Fibroblast of lung (primary cell): ENCODE measurements around the gene TMEM52. TPM values are rescaled to one million over a fixed set of nuclear protein-coding genes. Genes with fewer than 3 reads are reported as not detected.

ENCODE experiments used
- DNase-seq, 2 donors: peaks; one replicate each; pipeline versions ENCODE4 v3.0.0 to v3.0.0-alpha.2; 2010; ENCODE audit warnings: low read depth in 2 of 2
- H2AFZ ChIP-seq: 2 replicates; pipeline ENCODE4 v1.5.1; 2012; ENCODE audit warnings: low read length, control low read depth, inconsistent platforms
- H3K27ac ChIP-seq: 2 replicates; pipeline ENCODE4 v1.5.1; 2011; ENCODE audit warnings: low read length, control low read depth; ENCODE audit not compliant: insufficient read depth
- H3K27me3 ChIP-seq: 2 replicates; pipeline ENCODE4 v1.5.1; 2011; ENCODE audit warnings: mild to moderate bottlenecking, low read length; ENCODE audit not compliant: control insufficient read depth, insufficient read depth
- H3K36me3 ChIP-seq: 2 replicates; pipeline ENCODE4 v1.5.1; 2011; ENCODE audit warnings: low read length; ENCODE audit not compliant: control insufficient read depth, insufficient read depth
- H3K4me1 ChIP-seq: 2 replicates; pipeline ENCODE4 v1.5.1; 2011; ENCODE audit warnings: low read length; ENCODE audit not compliant: control insufficient read depth, insufficient read depth; ENCODE audit errors: extremely low read depth
- H3K4me2 ChIP-seq: 2 replicates; pipeline ENCODE4 v1.5.1; 2011; ENCODE audit warnings: low read length, control low read depth; ENCODE audit not compliant: insufficient read depth; ENCODE audit errors: extremely low read depth
- H3K4me3 ChIP-seq, 4 experiments: fragments of 200-600 bp in 1 of 4; sonication (generic) in 1 of 4; replicated peaks in 1 of 4; 2 replicates each; pipeline ENCODE4 v1.5.1; 2011 to 2016; ENCODE audit warnings: low read length in 4 of 4, low read depth in 3 of 4, mild to moderate bottlenecking in 3 of 4, control low read depth in 2 of 4, inconsistent platforms in 1 of 4, mixed read lengths in 1 of 4; ENCODE audit not compliant: insufficient read depth in 1 of 4; ENCODE audit errors: control extremely low read depth in 1 of 4
- H3K79me2 ChIP-seq: 2 replicates; pipeline ENCODE4 v1.5.1; 2012; ENCODE audit warnings: mild to moderate bottlenecking, low read length, inconsistent platforms; ENCODE audit not compliant: control insufficient read depth, insufficient read depth
- H3K9ac ChIP-seq: 2 replicates; pipeline ENCODE4 v1.5.1; 2011; ENCODE audit warnings: mild to moderate bottlenecking, low read length, control low read depth; ENCODE audit not compliant: insufficient read depth
- H3K9me3 ChIP-seq: 2 replicates; pipeline ENCODE4 v1.5.1; 2012; ENCODE audit warnings: low read depth, low read length; ENCODE audit not compliant: control insufficient read depth, insufficient read depth
- H4K20me1 ChIP-seq: 2 replicates; pipeline ENCODE4 v1.5.1; 2011; ENCODE audit warnings: low read length; ENCODE audit not compliant: control insufficient read depth, insufficient read depth; ENCODE audit errors: extremely low read depth
- EZH2 ChIP-seq: IDR thresholded peaks from 2 replicates; pipeline ENCODE4 v1.5.1; 2012; ENCODE audit warnings: low read length, control low read depth, mild to moderate bottlenecking; ENCODE audit errors: missing control alignments
- polyA plus RNA-seq, 2 donors: library from polyadenylated mRNA; depleted of rRNA in 1 of 2; stranded (reverse) in 1 of 2; unstranded in 1 of 2; fragments of >200 nt; gene quantifications; 2 replicates each; pipeline ENCODE4 v1.2.1, GENCODE V29; 2011 to 2012; ENCODE audit warnings: missing spikeins in 1 of 2
- total RNA-seq: library from RNA; depleted of rRNA; stranded (reverse); fragments of >200 nt; gene quantifications from 2 replicates; pipeline ENCODE4 v1.2.1, GENCODE V29; 2014
- TF ChIP-seq, protein P1 (sequence below), 2 donors: IDR thresholded peaks in 1 of 2; conservative IDR thresholded peaks in 1 of 2; 1 replicate in 1 of 2; 2 replicates in 1 of 2; pipeline ENCODE4 v1.5.1; 2011 to 2012; ENCODE audit warnings: low read length in 2 of 2, control low read depth in 1 of 2, inconsistent platforms in 1 of 2, low read depth in 1 of 2, mild to moderate bottlenecking in 1 of 2

TMEM52 gene
- total and polyA plus RNA-seq, 2 donors (not counting 1 experiment from before 2014, with no cell fraction given), result 0.17 to 0.42 TPM

DNA sequence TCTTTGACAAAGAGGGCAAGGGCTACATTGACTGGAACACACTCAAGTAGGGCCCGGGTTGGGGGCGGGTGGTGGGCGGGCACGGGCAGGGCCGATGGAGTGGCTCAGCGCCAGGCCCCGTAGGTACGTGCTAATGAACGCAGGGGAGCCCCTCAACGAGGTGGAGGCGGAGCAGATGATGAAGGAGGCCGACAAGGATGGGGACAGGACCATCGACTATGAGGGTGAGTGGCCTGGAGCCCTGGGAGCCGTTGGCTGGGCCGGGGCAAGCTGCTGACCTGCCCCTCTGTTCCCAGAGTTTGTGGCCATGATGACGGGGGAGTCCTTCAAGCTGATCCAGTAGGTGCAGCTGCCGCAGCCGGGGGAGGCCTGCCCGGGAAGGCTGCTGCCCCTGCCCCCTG, 2.2 kb downstream of the TMEM52 start:
- peaks cover 4% of the 10 kb centered on the region for H3K27me3 ChIP-seq
- no peaks in the 10 kb centered on the region for H3K9me3 ChIP-seq
- H3K4me2 ChIP-seq, result no peak overlapping the region
- H3K4me3 ChIP-seq, result no peak overlapping the region
- peaks cover 6% of the 10 kb centered on the region for H3K4me1 ChIP-seq
- no peak overlapping the region for H3K27ac ChIP-seq
- H2AFZ ChIP-seq, result no peak overlapping the region
- TF ChIP-seq, protein P1, sequence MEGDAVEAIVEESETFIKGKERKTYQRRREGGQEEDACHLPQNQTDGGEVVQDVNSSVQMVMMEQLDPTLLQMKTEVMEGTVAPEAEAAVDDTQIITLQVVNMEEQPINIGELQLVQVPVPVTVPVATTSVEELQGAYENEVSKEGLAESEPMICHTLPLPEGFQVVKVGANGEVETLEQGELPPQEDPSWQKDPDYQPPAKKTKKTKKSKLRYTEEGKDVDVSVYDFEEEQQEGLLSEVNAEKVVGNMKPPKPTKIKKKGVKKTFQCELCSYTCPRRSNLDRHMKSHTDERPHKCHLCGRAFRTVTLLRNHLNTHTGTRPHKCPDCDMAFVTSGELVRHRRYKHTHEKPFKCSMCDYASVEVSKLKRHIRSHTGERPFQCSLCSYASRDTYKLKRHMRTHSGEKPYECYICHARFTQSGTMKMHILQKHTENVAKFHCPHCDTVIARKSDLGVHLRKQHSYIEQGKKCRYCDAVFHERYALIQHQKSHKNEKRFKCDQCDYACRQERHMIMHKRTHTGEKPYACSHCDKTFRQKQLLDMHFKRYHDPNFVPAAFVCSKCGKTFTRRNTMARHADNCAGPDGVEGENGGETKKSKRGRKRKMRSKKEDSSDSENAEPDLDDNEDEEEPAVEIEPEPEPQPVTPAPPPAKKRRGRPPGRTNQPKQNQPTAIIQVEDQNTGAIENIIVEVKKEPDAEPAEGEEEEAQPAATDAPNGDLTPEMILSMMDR (conservative IDR thresholded peaks at IDR 0.05 in 1 of 2, IDR thresholded peaks at IDR 0.05 in 1 of 2; ENCODE audit: low read depth in 1 of 2, low read length in 2 of 2), result no peak
- TF ChIP-seq EZH2, result no peak
- H3K79me2 ChIP-seq, result no peaks in the 10 kb centered on the region
- no peaks in the 10 kb centered on the region for H3K36me3 ChIP-seq
- DNase-seq, result no peak
- no peak overlapping the region for H3K9ac ChIP-seq
- H4K20me1 ChIP-seq, result no peaks in the 10 kb centered on the region

DNA sequence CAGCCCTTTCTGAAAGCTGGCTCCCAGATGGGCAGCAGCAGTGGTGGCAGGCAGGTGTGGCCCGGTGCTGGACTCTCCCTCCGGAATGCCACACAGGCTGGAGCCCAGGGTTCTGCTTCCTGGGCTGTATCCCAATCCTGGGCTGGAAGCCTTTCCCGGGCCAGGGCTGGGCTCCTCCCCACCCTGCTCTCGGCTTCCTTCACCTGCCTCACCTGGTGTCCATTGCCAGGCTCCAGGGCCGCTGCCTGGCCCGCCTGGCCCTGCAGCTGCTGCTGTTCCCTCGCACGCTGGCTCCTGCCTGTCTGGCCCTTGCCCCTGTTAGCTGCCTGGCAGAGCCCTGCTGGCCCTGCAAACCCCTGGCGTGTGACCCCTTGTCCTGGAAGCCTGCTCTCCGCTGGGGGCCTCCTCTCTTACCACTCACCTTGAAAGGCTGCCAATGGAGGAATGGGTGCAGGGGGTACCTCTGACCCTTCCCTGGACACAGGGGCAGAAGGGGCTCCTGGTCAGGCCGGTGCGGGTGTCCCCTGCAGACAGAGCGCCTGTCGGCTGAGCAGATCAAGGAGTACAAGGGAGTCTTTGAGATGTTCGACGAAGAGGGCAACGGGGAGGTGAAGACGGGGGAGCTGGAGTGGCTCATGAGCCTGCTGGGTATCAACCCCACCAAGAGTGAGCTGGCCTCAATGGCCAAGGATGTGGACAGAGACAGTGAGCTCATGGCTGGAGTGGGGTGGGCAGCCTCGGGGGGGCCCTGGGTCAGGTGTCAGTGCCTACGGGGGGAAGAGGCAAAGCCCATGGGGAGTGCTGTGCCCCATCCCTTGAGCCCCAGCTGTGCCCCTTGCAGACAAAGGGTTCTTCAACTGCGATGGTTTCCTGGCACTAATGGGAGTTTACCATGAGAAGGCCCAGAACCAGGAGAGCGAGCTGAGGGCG, 2.9 kb downstream of the TMEM52 start:
- TF ChIP-seq EZH2, result no peak
- TF ChIP-seq, protein P1 (conservative IDR thresholded peaks at IDR 0.05 in 1 of 2, IDR thresholded peaks at IDR 0.05 in 1 of 2; ENCODE audit: low read depth in 1 of 2, low read length in 2 of 2), result no peak
- Histone ChIP-seq H2AFZ (no peak overlapping the region), H3K4me1 (peaks cover 6% of the 10 kb centered on the region), H3K36me3 (no peaks in the 10 kb centered on the region), H4K20me1 (no peaks in the 10 kb centered on the region), H3K27me3 (peaks cover 4% of the 10 kb centered on the region), H3K9ac (no peak overlapping the region), H3K4me3 (no peak overlapping the region), H3K27ac (no peak overlapping the region), H3K4me2 (no peak overlapping the region), H3K79me2 (no peaks in the 10 kb centered on the region), H3K9me3 (no peaks in the 10 kb centered on the region)
- no peak for DNase-seq

DNA sequence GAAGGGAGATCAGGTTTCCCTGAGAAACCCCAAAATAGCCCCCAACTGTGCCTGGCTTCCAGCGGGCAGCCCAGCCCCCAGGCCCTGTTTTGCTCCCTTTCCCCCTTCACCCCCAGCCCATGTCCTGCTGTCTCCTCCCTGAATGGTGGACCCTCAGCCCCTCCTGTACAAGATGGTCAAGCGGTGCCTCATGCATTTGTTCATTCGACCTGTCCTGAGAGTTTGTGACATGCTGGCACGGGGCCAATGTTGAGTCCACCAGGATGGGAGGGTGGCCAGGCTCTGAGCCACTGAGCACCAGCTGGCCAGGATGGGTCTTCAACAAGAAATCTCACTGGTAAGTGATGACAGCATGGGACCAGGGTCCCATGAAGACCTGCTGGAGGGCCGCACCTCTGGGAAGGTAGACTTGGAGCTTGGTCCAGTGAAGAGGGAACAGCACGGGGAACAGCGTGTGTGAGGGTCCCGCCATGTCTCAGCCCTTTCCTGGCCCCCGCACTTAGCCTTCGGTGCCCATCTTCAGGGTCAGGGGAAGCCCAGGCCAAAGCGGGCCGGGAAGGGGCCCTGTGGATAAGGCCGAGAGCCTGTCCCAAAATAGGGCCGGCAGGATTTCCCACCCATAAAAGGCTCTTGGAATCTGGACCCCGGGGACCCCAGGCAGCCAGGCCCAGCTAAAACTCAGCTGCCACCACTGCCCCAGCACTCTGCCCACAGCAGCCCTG, 3.9 kb downstream of the TMEM52 start, which contains the start of gene CALML6:
Gene CALML6 (plus strand): TSS at position 290 of the 722 bp plus-strand sequence. CDS start 21 bp downstream, at position 311.
- DNase-seq, result no peak
- H4K20me1 ChIP-seq, result no peaks in the 10 kb centered on the region
- H2AFZ ChIP-seq, result no peak within 1 kb of the TSS

More for the DNA sequence above, 3.9 kb downstream of the TMEM52 start, which contains the start of gene CALML6:
- no peak for TF ChIP-seq EZH2
- TF ChIP-seq, protein P1 (conservative IDR thresholded peaks at IDR 0.05 in 1 of 2, IDR thresholded peaks at IDR 0.05 in 1 of 2; ENCODE audit: low read depth in 1 of 2, low read length in 2 of 2), result no peak
- Histone ChIP-seq H3K4me2 (no peak within 1 kb of the TSS), H3K9ac (no peak within 1 kb of the TSS), H3K4me1 (peaks cover 6% of the 10 kb centered on the region), H3K9me3 (no peaks in the 10 kb centered on the region), H3K4me3 (no peak within 1 kb of the TSS), H3K27me3 (peaks cover 4% of the 10 kb centered on the region), H3K79me2 (no peaks in the 10 kb centered on the region), H3K27ac (no peak within 1 kb of the TSS), H3K36me3 (no peaks in the 10 kb centered on the region)
